Epithelial cell of prostate (primary cell): ENCODE results near the gene RAC3.
A peak's percentile ranks its signal among the peaks of the same experiment; 100 is the strongest.

ENCODE experiments used
- DNase-seq: peaks from one replicate; pipeline ENCODE4 v3.0.0-alpha.2; 2011; ENCODE audit warnings: low read depth, low spot score
- H3K27ac ChIP-seq: fragments of 450-650 bp; 2 replicates; pipeline ENCODE4 v1.5.1; 2017; ENCODE audit warnings: mild to moderate bottlenecking

Gene RAC3

GRCh38 chr17:81998691-81999438 lies 32.6 kb upstream of the RAC3 start:
- no peak for DNase-seq

GRCh38 chr17:81999587-81999975 lies 31.9 kb upstream of the RAC3 start:
- DNase-seq: no peak

More at GRCh38 chr17:81998691-81999438, 32.6 kb upstream of the RAC3 start:
- H3K27ac ChIP-seq: no peak overlapping the region

DNA sequence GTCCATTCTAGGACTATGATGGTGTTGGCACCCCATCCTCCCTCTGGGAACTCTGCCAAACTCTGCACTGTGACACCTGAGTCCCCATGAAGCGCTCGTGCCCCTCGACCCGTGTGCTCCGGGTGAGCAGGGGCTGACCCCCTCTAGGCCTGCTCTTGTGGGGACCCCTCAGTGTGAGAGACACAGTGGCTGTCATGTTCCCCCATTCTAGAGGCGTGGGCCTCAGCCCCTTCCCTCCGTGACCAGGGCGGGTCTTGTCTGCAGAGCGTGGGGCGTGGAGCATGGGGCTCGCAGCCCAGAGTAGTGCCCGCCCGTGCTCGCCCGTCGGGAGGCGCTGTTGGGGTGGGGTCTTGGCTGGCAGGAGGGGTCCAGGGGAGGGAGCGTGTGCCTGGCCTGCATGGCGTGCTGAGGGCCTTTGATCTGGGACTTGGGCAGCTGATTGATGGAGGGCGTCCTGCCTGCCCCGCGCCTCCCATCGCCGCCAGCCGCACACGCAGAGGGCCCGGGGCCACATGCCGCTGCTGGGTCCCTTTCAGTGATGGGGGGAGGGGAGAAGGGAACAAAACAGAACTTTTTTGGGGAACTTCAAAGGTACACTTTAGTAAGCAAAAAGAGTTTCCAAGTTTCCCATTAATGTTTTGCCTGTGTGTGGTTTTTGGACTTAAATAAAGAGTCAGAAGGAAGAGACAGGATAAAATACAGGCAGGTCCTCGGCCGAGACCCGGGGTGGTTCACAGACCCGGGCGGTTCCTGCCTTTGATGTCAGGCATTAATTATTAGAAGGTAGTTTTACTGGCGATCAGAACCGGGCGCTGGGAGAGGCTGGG lies 31.3 kb upstream of the RAC3 start:
- no peak overlapping the region for H3K27ac ChIP-seq
- no peak for DNase-seq

More at GRCh38 chr17:81999587-81999975, 31.9 kb upstream of the RAC3 start:
- no peak overlapping the region for H3K27ac ChIP-seq

DNA sequence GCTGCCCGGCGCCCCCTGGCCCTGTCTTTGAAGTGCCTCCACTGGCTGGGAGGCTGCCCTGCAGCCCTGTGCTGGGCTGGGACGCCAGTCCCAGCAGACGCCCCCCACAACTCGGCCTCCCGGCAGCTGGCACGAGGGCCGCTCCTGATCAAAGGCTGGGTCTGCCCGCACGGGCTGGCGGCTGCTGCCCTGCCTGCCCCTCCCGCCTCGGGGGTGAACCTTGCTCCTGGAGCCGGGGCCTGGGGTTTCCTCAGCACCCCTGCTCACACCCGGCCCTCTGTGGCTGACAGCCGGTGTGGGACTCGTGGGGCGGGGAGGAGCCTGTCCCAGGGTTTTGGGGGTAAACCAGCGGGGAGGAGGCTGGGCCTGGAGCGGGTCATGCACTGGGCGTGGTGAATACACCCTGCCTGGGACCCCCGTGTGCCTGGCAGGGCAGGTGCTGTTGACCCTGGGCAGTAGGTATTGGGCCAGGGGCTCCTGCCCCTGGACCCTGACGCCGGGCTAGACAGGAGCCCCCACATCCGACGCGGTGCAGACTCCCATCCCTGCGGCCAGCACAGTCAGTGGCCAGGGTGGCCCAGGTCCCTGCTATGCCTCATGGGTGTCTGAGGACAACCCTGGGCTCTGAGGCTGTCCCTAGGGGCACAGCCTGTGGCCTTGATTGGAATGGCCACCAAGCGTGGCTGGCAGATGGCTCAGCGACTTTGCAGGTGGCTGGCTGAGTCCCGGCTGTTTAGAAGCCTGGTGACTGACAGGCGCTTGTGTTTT lies 30.5 kb upstream of the RAC3 start:
- no peak overlapping the region for H3K27ac ChIP-seq
- no peak for DNase-seq

DNA sequence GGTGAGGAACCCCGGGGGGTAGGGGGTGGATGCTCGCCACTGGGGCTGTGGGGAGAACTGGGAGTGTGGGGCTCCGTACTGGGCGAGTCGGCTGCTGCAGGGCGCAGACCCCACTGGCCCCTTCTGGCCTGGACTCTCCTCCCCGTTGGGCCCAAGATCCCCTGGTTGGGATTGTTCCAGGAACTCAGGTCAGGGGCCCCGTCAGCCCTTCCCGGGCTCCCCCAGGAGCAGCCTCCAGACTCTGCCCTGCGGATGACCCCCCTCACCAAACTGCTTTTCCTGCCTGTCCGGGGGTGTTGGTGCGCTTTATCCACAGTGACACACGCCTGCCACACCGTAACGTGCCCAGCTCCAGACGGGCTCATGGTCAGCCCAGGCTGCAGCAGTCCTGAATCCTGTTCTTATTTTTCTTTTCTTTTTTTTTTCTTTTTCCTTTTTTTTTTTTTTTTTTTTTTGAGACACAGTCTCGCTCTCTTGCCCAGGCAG lies 29.9 kb upstream of the RAC3 start:
- no peak overlapping the region for H3K27ac ChIP-seq

GRCh38 chr17:82003411-82004381 lies 27.8 kb upstream of the RAC3 start:
- H3K27ac ChIP-seq: no peak overlapping the region
- DNase-seq: peak; percentile 59

More for the DNA sequence above, 29.9 kb upstream of the RAC3 start:
- no peak for DNase-seq

- DNase-seq: no peak
- H3K27ac ChIP-seq: no peak overlapping the region
These were observed 26.7 kb upstream of the RAC3 start for GRCh38 chr17:82004517-82005455.

GRCh38 chr17:82005701-82006348 lies 25.7 kb upstream of the RAC3 start:
- no peak overlapping the region for H3K27ac ChIP-seq
- no peak for DNase-seq

DNA sequence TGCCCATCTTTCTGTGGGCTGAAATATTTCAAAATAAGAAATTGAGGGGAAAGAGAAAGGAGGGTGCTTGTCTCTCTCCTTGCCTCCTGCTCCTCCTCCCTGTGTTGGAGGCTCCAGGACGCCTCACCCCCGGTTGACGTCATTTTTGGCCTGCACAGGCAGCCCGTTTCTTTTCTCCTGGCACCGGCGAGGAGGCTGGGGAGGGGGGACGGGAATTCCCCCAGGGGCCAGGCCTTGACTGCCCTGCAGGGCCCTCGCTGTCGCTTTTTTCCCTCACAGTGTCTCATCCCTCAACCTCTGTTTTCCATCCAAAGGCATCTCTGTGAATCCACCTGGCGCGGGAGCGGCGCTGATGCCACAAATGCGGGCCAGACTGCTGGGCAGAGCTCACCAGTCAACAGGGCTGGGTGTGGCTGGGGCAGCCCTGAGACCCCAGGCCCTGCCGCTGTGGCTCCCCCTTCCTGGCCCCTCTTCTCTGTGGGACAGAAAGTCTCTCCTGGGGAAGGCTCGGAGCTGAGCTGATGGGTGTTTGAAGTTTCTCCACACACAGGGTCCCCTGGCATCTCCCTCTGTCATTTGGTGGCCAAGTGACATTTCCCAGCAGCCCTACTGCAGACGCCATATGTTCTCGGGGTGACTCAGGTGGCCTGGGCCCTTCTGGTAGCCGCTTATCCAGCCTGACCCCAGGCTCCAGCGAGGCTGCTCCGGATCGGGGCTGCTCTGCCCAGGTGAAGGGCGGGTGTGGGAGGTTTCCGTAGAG lies 24.8 kb upstream of the RAC3 start:
- no peak overlapping the region for H3K27ac ChIP-seq
- no peak for DNase-seq

- H3K27ac ChIP-seq: no peak overlapping the region
- no peak for DNase-seq
These were observed 24.3 kb upstream of the RAC3 start for GRCh38 chr17:82007228-82007494.

DNA sequence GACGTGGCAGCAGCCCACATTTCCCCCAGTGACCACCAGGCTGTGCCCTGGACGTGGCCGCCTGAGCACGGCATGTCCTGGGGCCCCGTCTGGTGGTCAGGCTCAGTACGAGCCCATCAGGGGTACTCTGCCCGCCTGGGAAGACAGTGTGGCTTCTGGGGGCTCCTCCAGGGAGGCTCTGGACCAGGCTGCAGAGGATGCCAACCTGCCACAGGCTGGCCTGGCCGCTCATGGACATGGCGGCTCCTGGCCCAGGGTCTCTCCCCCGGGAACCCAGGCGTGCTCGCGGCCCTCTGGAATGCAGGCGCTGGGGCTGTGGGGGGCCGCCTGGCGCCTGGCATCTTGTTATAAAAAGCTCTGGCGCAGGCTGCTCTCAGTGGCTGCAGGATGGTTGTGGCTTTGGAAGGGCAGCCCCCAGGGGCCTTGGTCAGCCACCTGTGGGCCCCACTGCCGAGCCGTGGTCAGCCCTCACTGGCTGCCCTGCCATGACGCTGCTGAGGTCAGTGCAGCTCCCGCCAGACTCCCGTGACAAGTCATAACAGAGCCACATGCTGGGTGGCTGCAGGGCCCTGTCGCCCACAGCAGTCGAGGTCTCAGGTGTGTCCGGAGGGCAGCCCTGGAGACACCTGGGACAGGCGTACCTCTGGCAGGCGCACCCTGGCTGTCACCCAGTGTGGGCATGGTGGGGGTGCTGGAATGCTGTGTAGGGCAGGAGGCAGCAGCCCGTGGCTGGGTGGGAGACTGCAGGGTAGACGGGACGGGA lies 23.8 kb upstream of the RAC3 start:
- no peak for DNase-seq
- no peak overlapping the region for H3K27ac ChIP-seq

DNA sequence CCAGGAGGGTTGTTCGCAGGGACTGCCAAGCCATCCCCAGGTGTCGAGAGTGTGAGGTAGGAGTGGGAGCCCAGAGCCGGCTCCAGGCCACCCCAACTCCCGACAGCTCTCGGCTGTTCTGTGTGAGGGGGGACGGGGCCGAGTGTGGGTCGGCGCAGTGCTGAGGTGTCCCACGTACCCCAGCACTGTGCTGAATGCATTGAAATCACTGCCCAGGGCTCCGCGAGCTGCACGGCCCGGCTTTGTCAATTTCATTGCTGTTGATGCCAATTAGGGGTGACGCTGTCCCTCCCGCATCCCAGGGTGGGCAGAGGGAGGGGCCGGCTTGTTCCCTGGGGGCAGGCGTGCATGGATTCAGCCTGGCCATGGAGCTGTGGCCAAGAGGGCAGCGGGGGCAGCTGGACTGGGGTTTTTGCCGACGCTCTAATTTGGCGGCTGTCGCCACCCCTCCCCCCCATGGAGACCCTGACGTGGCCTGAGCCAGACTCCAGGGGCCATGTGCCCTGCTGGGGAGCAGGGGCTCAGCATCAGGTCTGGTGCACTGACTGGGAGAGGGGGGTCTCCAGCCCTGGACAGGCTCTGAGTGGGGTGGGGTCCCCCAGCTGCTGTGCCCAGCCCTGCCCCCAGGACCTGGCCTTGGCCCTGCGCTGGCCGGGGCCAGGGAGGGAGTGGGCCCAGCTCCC lies 23.1 kb upstream of the RAC3 start:
- DNase-seq: no peak
- no peak overlapping the region for H3K27ac ChIP-seq

DNA sequence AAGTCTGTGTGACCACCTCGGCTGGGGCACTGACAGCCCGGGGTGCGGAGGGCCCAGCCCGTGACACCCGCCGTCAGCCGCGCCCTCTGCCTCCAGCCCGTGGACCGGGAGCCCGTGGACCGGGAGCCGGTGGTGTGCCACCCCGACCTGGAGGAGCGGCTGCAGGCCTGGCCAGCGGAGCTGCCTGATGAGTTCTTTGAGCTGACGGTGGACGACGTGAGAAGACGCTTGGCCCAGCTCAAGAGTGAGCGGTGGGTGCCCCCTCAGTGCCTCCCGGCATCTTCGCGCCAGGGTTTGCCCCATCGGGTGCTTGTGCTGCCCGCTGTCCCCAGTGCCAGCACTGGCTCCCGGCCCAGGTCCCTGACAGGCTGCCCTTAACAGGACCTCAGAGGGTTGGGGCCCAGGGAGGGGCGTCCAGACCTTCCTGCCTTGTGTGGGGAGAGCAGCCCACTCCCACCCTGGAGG lies 22.5 kb upstream of the RAC3 start:
- no peak overlapping the region for H3K27ac ChIP-seq
- no peak for DNase-seq

- DNase-seq: no peak
- no peak overlapping the region for H3K27ac ChIP-seq
These were observed 22.1 kb upstream of the RAC3 start for GRCh38 chr17:82009413-82009812.

DNA sequence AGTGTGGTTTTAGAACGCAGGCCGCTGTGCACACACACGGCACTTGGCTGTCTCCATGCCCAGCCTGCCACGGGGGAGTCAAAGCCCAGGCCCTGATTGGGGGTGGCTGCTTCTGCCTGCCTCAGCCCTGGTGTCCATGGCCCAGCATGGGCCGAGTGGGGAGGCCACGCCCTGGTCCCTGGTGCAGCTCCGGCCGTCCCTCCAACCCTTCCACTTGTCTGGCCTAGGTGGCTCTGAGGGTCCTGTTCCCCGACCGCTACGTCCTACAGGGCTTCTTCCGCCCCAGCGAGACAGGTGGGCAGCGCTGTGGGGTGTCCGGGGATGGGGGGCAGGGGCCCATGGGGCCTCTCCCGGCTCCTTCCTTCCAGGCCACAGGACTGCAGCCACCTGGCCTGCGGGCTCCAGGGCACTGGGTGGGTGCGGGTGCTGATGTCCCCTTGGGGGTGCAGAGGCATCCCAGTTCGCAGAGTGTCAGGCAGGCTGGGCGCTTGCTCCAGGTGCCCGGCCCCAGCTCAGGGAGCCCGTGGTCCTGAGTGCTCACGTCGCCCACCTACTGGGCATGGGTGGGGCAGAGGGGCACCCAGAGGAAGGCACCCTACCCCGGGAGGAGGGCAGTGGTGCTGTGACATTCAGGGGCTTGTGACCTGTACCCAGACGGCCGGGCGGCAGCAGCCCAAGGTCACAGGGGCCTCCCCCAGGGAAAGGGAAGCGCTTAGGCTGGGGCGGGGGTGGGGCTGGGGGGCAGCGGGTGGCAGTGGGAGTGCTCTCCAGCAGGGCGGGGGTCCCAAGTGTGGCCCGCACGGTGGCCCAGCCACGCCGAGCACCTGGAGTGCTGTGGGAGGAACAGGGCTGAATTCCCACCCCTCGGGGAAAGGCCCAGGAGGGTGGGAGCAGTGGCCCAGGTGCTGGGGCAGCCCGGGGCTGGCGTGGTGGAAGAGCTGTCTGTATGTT lies 20.6 kb upstream of the RAC3 start:
- no peak for DNase-seq
- H3K27ac ChIP-seq: no peak overlapping the region
